WTC11 (cell line): ENCODE measurements around the gene GTPBP1. TPM values are rescaled to one million over a fixed set of nuclear protein-coding genes. Genes with fewer than 3 reads are reported as not detected.

ENCODE experiments used
- ATAC-seq: fragments of 200-7000 bp; cut with Tn5 transposase; 2 replicates; pipeline ENCODE4 v1.10.0; 2021; ENCODE audit warnings: mild to moderate bottlenecking, moderate library complexity
- CTCF ChIA-PET: fragments of 300-600 bp; sonication (Branson Sonifier 250); formaldehyde crosslinking; loops from one replicate; lab custom pipeline; 2021; ENCODE audit warnings: antibody characterized with exemption; lab: Charles Lee
- POLR2A ChIA-PET: fragments of 350-600 bp; sonication (Branson Sonifier 250); formaldehyde crosslinking; loops from one replicate; lab custom pipeline; 2021; ENCODE audit warnings: antibody characterized with exemption; lab: Charles Lee
- DNase-seq: peaks from one replicate; pipeline ENCODE4 v3.0.0; 2021; ENCODE audit warnings: low spot score
- H3K27ac Mint-ChIP-seq: 2 replicates; pipeline ENCODE4 v1.8.0; 2021; ENCODE audit warnings: mixed read lengths
- H3K27me3 Mint-ChIP-seq: 2 replicates; pipeline ENCODE4 v1.8.0; 2021; ENCODE audit warnings: low read depth, mild to moderate bottlenecking, moderate library complexity, mixed read lengths
- H3K36me3 Mint-ChIP-seq: 2 replicates; pipeline ENCODE4 v1.8.0; 2021; ENCODE audit warnings: mixed read lengths
- H3K4me1 Mint-ChIP-seq: 2 replicates; pipeline ENCODE4 v1.8.0; 2022; ENCODE audit warnings: mixed read lengths
- H3K4me3 Mint-ChIP-seq: 2 replicates; pipeline ENCODE4 v1.8.0; 2021; ENCODE audit warnings: mild to moderate bottlenecking, moderate library complexity, mixed read lengths
- H3K9me3 Mint-ChIP-seq: 2 replicates; pipeline ENCODE4 v1.8.0; 2021; ENCODE audit warnings: mixed read lengths
- CBFB ChIP-seq: sonication (generic); formaldehyde crosslinking; IDR thresholded peaks from 2 replicates; pipeline ENCODE4 v1.8.1; 2022; ENCODE audit warnings: mild to moderate bottlenecking, low read depth, missing genetic modification reagents
- CREM ChIP-seq: sonication (generic); formaldehyde crosslinking; IDR thresholded peaks from 2 replicates; pipeline ENCODE4 v1.8.1; 2022; ENCODE audit warnings: mild to moderate bottlenecking, missing genetic modification reagents, moderate library complexity
- ESRRA ChIP-seq: sonication (generic); formaldehyde crosslinking; IDR thresholded peaks from 2 replicates; pipeline ENCODE4 v1.8.1; 2022; ENCODE audit warnings: mild to moderate bottlenecking, missing genetic modification reagents, borderline replicate concordance
- ETV6 ChIP-seq: sonication (generic); formaldehyde crosslinking; IDR thresholded peaks from 2 replicates; pipeline ENCODE4 v1.8.1; 2022; ENCODE audit warnings: mild to moderate bottlenecking, missing genetic modification reagents
- IRF2 ChIP-seq: sonication (generic); formaldehyde crosslinking; IDR thresholded peaks from 2 replicates; pipeline ENCODE4 v1.8.0; 2022; ENCODE audit warnings: low read depth, missing genetic modification reagents, borderline replicate concordance
- MYBL2 ChIP-seq: sonication (generic); formaldehyde crosslinking; IDR thresholded peaks from 2 replicates; pipeline ENCODE4 v1.8.1; 2023; ENCODE audit warnings: mild to moderate bottlenecking, moderate library complexity, missing genetic modification reagents
- NR1H2 ChIP-seq: sonication (generic); formaldehyde crosslinking; IDR thresholded peaks from 2 replicates; pipeline ENCODE4 v1.9.0; 2021; ENCODE audit warnings: mild to moderate bottlenecking, moderate library complexity, missing genetic modification reagents
- NR3C1 ChIP-seq: sonication (generic); formaldehyde crosslinking; conservative IDR thresholded peaks from 2 replicates; pipeline ENCODE4 v1.8.1; 2023; ENCODE audit warnings: low read depth, mild to moderate bottlenecking, missing genetic modification reagents
- PRRX2 ChIP-seq: fragments of 250-450 bp; sonication (Bioruptor Pico); IDR thresholded peaks from 2 replicates; pipeline ENCODE4 v1.8.0; 2021; ENCODE audit warnings: mild to moderate bottlenecking
- RORB ChIP-seq: fragments of 250-450 bp; sonication (Bioruptor Pico); IDR thresholded peaks from 2 replicates; pipeline ENCODE4 v1.9.0; 2021; ENCODE audit warnings: mild to moderate bottlenecking
- TEAD1 ChIP-seq: sonication (generic); formaldehyde crosslinking; IDR thresholded peaks from 2 replicates; pipeline ENCODE4 v1.8.0; 2022; ENCODE audit warnings: mild to moderate bottlenecking, missing genetic modification reagents
- ZNF232 ChIP-seq: sonication (generic); formaldehyde crosslinking; IDR thresholded peaks from 2 replicates; pipeline ENCODE4 v1.8.0; 2022; ENCODE audit warnings: mild to moderate bottlenecking, missing genetic modification reagents
- ZNF416 ChIP-seq: fragments of 250-450 bp; sonication (Bioruptor Pico); IDR thresholded peaks from 2 replicates; pipeline ENCODE4 v1.9.0; 2021; ENCODE audit warnings: mild to moderate bottlenecking, inconsistent platforms
- total RNA-seq: library from RNA; stranded (reverse); gene quantifications from 3 replicates; pipeline ENCODE4 v1.2.3, GENCODE V29; 2021
- TF ChIP-seq, protein P1 (sequence below): sonication (generic); formaldehyde crosslinking; IDR thresholded peaks from 2 replicates; pipeline ENCODE4 v1.8.0; 2022; ENCODE audit warnings: mild to moderate bottlenecking, missing genetic modification reagents
- TF ChIP-seq, protein P2 (sequence below): sonication (generic); formaldehyde crosslinking; IDR thresholded peaks from 2 replicates; pipeline ENCODE4 v1.8.1; 2023; ENCODE audit warnings: mild to moderate bottlenecking, missing genetic modification reagents, moderate library complexity
- TF ChIP-seq, protein P3 (sequence below): sonication (generic); formaldehyde crosslinking; IDR thresholded peaks from 2 replicates; pipeline ENCODE4 v1.8.1; 2023; ENCODE audit warnings: mild to moderate bottlenecking, missing genetic modification reagents, moderate library complexity
- TF ChIP-seq, protein P4 (sequence below): sonication (generic); formaldehyde crosslinking; conservative IDR thresholded peaks from 2 replicates; pipeline ENCODE4 v1.8.1; 2022; ENCODE audit warnings: mild to moderate bottlenecking, missing genetic modification reagents
- TF ChIP-seq, protein P5 (sequence below): fragments of 250-450 bp; sonication (Bioruptor Pico); conservative IDR thresholded peaks from 2 replicates; pipeline ENCODE4 v1.9.0; 2021; ENCODE audit warnings: mild to moderate bottlenecking
- TF ChIP-seq, protein P6 (sequence below): sonication (generic); formaldehyde crosslinking; IDR thresholded peaks from 2 replicates; pipeline ENCODE4 v1.8.0; 2023; ENCODE audit warnings: mild to moderate bottlenecking, missing genetic modification reagents
- TF ChIP-seq, protein P7 (sequence below): fragments of 250-450 bp; sonication (Bioruptor Pico); IDR thresholded peaks from 2 replicates; pipeline ENCODE4 v1.9.0; 2021; ENCODE audit warnings: mild to moderate bottlenecking

GTPBP1 gene
- total RNA-seq, 1 experiment from 2014 or later = 108 TPM

DNA sequence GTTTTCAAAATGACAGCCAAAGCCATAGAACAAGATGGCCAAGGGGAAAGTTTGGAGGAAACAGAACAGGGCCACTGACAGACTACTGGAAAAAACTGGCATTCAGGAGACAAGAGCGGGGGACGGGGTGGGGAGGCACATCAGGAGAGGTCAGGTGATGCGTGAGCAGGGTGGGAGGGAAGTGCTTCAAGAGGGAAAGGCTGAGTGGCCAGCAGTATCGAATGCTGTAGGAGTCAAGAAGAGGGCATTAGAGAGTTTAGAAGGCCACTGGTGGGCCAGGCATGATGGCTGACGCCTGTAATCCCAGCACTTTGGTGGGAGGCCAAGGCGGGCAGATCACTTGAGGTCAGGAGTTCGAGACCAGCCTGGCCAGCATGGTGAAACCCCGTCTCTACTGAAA lies 8.2 kb downstream of the GTPBP1 start:
- peaks cover 44% of the 10 kb centered on the region for H3K4me1 Mint-ChIP-seq
- POLR2A ChIA-PET = no interaction called here
- peaks cover 43% of the 10 kb centered on the region for H3K36me3 Mint-ChIP-seq

DNA sequence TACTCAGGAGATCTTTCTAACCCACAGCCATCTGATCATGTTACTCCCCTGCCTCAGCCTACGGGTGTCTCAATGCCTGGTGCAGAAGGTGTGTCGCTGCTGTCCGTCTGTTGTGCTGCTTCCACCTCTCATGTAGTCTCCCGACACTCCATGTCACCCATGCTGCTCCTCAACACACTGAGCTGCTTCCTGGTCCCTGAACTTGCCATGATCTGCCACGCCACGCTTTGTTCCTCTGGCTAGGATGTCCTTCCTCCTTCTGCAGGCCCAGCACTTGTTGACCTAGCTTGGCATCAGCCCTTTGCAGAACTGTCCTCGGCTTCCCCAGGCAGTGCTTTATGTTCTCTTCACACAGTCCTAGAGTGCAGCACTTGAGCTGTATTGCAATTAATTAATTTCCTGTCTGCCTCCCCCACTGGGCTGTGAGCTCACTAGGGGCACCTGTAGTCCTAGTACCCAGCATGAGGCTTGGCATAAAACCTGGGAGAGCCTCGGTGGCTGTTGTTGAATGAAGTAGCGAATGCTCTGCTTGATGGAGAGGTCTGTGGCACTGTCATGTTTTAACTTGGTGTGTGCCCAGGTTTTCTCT lies 9.5 kb downstream of the GTPBP1 start:
- no peak overlapping the region for H3K4me3 Mint-ChIP-seq
- no peaks in the 10 kb centered on the region for H3K27me3 Mint-ChIP-seq
- ChIA-PET CTCF (interaction anchor here (1.2 to 2.4 kb wide), 3 partner anchors 10 to 54 kb away, joined by 3 to 17 read pairs (median 8); no protein-coding TSS in a partner anchor), POLR2A (no interaction called here)
- H3K27ac Mint-ChIP-seq = peak overlapping the region; percentile 61; the same call in 1 of the 2 replicates
- no peak for ATAC-seq
- DNase-seq = no peak
- TF ChIP-seq, protein P1, sequence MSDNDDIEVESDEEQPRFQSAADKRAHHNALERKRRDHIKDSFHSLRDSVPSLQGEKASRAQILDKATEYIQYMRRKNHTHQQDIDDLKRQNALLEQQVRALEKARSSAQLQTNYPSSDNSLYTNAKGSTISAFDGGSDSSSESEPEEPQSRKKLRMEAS = no peak
- no peak for TF ChIP-seq MYBL2
- no peak for TF ChIP-seq TEAD1
- no peak for TF ChIP-seq NR3C1
- TF ChIP-seq, protein P2, sequence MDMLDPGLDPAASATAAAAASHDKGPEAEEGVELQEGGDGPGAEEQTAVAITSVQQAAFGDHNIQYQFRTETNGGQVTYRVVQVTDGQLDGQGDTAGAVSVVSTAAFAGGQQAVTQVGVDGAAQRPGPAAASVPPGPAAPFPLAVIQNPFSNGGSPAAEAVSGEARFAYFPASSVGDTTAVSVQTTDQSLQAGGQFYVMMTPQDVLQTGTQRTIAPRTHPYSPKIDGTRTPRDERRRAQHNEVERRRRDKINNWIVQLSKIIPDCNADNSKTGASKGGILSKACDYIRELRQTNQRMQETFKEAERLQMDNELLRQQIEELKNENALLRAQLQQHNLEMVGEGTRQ (CRISPR knock-in tag) = no peak
- TF ChIP-seq, protein P3, sequence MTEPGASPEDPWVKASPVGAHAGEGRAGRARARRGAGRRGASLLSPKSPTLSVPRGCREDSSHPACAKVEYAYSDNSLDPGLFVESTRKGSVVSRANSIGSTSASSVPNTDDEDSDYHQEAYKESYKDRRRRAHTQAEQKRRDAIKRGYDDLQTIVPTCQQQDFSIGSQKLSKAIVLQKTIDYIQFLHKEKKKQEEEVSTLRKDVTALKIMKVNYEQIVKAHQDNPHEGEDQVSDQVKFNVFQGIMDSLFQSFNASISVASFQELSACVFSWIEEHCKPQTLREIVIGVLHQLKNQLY (CRISPR knock-in tag) = no peak
- no peak for TF ChIP-seq PRRX2 (CRISPR knock-in tag)
- no peak for TF ChIP-seq ZNF416
- TF ChIP-seq CREM (CRISPR knock-in tag) = no peak
- H3K4me1 Mint-ChIP-seq = peaks cover 38% of the 10 kb centered on the region
- H3K9me3 Mint-ChIP-seq = no peaks in the 10 kb centered on the region
- peaks cover 43% of the 10 kb centered on the region for H3K36me3 Mint-ChIP-seq

More for the DNA sequence above, 8.2 kb downstream of the GTPBP1 start:
- CTCF ChIA-PET = interaction anchor here (2.4 kb wide), 1 partner anchor 11 kb away, joined by 17 read pairs; no protein-coding TSS in a partner anchor
- no peak for DNase-seq
- H3K9me3 Mint-ChIP-seq = no peaks in the 10 kb centered on the region
- peak overlapping the region; percentile 71 for H3K27ac Mint-ChIP-seq
- TF ChIP-seq, protein P2 (CRISPR knock-in tag) = peak; percentile 32; the same call in 1 of the 2 replicates
- no peak for TF ChIP-seq NR1H2
- TF ChIP-seq, protein P4, sequence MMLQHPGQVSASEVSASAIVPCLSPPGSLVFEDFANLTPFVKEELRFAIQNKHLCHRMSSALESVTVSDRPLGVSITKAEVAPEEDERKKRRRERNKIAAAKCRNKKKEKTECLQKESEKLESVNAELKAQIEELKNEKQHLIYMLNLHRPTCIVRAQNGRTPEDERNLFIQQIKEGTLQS (CRISPR knock-in tag) = no peak
- ATAC-seq = no peak
- no peaks in the 10 kb centered on the region for H3K27me3 Mint-ChIP-seq
- no peak overlapping the region for H3K4me3 Mint-ChIP-seq

DNA sequence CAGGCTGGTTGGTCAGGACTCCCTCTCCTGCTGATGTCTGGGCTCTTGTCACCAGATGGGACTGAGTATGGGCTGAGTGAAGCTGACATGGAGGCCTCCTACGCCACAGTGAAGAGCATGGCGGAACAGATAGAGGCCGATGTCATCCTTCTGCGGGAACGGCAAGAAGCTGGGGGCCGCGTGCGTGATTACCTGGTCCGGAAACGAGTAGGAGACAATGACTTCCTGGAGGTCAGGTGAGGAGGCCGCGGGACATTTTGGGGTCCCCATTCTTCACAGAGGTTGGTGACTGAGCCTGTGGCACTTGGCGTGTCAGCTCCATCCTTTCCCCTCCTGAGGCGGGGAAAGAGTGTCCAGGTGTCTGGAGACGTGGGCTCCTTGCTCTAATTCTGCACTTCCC lies 10.1 kb downstream of the GTPBP1 start:
- Mint-ChIP-seq H3K27ac (peak overlapping the region; percentile 47), H3K36me3 (peaks cover 41% of the 10 kb centered on the region), H3K4me3 (no peak overlapping the region), H3K27me3 (no peaks in the 10 kb centered on the region), H3K4me1 (peaks cover 36% of the 10 kb centered on the region), H3K9me3 (no peaks in the 10 kb centered on the region)
- ChIA-PET CTCF (interaction anchor here (0.5 to 2.4 kb wide), 4 partner anchors 9 to 286 kb away, joined by 3 to 17 read pairs (median 6); no protein-coding TSS in a partner anchor), POLR2A (no interaction called here)
- no peak for DNase-seq
- no peak for ATAC-seq
- TF ChIP-seq, protein P5, sequence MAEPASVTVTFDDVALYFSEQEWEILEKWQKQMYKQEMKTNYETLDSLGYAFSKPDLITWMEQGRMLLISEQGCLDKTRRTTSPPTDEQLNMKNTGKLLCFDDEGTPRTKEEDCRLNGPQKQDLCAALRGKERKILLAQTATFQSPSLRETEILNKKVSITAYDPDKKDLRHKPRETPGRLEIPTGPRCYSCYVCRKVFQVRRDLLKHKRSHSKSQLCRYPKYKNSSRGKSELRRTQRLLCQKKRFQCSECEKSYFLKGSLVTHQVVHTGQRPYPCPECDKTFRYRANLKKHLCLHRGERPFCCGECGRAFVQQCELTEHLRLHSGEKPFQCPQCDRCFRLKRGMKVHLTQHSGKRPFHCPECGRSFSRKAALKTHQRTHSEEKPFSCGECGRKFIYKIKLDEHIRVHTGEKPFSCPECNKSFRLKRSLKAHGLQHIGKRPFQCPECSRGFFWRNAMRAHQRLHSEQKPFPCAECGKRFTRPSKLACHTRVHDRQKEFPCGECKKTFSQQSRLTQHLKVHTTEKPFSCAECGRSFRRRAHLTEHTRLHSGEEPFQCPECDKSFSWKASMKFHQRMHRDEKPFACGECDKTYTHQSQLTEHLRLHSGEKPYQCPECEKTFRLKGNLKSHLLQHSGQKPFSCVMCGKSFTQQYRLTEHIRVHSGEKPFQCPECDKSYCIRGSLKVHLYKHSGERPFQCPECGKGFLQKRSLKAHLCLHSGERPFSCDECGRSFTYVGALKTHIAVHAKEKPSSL (CRISPR knock-in tag) = no peak
- TF ChIP-seq RORB (no peak), ESRRA (CRISPR knock-in tag) (no peak), CBFB (CRISPR knock-in tag) (no peak), ZNF232 (no peak), ETV6 (CRISPR knock-in tag) (no peak), IRF2 (no peak)
- TF ChIP-seq, protein P6, sequence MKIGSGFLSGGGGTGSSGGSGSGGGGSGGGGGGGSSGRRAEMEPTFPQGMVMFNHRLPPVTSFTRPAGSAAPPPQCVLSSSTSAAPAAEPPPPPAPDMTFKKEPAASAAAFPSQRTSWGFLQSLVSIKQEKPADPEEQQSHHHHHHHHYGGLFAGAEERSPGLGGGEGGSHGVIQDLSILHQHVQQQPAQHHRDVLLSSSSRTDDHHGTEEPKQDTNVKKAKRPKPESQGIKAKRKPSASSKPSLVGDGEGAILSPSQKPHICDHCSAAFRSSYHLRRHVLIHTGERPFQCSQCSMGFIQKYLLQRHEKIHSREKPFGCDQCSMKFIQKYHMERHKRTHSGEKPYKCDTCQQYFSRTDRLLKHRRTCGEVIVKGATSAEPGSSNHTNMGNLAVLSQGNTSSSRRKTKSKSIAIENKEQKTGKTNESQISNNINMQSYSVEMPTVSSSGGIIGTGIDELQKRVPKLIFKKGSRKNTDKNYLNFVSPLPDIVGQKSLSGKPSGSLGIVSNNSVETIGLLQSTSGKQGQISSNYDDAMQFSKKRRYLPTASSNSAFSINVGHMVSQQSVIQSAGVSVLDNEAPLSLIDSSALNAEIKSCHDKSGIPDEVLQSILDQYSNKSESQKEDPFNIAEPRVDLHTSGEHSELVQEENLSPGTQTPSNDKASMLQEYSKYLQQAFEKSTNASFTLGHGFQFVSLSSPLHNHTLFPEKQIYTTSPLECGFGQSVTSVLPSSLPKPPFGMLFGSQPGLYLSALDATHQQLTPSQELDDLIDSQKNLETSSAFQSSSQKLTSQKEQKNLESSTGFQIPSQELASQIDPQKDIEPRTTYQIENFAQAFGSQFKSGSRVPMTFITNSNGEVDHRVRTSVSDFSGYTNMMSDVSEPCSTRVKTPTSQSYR = no peak
- TF ChIP-seq, protein P7, sequence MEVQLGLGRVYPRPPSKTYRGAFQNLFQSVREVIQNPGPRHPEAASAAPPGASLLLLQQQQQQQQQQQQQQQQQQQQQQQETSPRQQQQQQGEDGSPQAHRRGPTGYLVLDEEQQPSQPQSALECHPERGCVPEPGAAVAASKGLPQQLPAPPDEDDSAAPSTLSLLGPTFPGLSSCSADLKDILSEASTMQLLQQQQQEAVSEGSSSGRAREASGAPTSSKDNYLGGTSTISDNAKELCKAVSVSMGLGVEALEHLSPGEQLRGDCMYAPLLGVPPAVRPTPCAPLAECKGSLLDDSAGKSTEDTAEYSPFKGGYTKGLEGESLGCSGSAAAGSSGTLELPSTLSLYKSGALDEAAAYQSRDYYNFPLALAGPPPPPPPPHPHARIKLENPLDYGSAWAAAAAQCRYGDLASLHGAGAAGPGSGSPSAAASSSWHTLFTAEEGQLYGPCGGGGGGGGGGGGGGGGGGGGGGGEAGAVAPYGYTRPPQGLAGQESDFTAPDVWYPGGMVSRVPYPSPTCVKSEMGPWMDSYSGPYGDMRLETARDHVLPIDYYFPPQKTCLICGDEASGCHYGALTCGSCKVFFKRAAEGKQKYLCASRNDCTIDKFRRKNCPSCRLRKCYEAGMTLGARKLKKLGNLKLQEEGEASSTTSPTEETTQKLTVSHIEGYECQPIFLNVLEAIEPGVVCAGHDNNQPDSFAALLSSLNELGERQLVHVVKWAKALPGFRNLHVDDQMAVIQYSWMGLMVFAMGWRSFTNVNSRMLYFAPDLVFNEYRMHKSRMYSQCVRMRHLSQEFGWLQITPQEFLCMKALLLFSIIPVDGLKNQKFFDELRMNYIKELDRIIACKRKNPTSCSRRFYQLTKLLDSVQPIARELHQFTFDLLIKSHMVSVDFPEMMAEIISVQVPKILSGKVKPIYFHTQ (CRISPR knock-in tag) = no peak
- TF ChIP-seq, protein P2 (CRISPR knock-in tag) = no peak
